ENCODE data around the gene SAT1.
A peak's percentile ranks its signal among the peaks of the same experiment; 100 is the strongest.

Gene SAT1

GRCh38 chrX:23811656-23812055, 28.7 kb downstream of the SAT1 start:
- no peak for DNase-seq

DNA sequence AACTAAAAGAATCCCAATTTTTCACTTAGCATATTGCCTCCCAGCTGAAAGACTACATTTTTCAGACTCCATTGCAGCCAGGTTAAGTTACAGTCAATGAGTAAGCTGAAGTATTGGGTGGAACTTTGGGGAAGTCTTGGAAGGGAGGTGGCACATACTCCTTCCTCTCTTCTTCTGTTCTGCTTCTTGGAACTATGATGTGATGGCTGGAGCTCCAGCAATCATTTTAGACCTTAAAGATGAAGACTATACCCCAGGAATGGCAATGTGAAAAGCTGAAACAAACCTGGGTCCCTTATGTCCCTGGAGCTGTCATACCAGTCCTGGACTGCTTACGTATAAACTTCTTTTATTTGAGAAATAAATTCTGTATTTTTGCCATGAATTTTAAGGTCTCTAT, 30.8 kb downstream of the SAT1 start:
- DNase-seq = no peak

GRCh38 chrX:23815376-23815775, 32.4 kb downstream of the SAT1 start:
- DNase-seq = no peak

- DNase-seq = no peak
Measured at GRCh38 chrX:23816179-23816578, 33.2 kb downstream of the SAT1 start.

GRCh38 chrX:23817979-23818336, 35.0 kb downstream of the SAT1 start:
- DNase-seq = no peak

DNA sequence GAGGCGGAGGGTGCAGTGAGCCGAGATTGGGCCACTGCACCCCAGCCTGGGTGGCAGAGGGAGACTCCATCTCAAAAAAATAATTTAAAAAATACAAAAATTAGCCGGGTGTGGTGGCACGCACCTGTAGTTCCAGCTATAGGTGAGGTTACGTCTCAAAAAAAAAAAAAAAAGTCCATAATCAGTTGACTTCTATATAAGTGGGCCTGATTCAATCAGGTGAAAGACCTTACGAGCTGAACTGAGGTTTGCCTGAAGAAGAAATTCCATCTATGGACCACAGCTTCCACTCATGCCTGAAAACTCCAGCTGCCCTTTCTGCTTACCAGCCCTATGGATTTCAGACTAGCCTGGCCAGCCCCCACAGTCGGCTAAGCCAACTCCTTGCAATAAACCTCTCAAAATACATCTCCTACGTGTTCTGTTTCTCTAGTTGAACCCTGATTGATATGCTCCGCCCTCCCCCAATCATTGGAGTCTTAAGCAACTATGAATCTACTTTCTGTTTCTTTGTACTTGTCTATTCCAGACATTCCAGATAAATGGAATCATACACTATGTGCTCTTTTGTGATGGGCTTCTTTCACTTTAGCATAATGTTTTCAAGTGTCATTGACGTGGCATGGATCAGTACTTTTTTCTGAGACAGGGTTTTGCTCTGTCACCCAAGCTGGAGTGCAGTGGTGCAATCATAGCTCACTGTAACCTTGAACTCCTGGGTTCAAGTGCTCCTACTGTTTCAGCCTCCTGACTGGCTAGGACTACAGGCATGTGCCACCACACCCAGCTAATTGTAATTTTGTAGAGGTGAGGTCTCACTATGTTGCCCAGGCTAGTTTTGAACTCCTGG, 36.6 kb downstream of the SAT1 start:
- DNase-seq = no peak

DNA sequence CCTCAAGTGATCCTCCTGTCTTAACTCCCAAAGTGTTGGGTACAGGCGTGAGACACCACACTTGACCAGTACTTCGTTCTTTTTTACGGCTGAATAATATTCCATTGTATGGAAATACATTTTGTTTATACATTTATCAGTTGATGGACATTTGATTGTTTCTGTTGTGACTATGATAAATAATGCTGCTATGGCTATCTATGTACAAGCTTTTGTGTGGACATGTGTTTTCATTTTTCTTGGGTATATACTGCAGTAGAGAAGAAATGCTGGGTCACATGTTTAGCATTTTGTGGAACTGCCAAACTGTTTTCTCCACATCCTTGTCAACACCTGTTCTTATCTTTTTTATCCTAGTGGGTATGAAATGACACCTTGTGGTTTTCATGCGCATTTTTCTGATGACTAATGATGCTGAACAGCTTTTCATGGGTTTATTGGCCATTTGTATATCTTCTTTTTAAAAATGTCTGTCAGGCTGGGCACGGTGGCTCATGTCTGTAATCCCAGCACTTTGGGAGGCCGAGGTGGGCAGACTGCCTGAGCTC, 37.3 kb downstream of the SAT1 start:
- peak; percentile 43 for DNase-seq

DNA sequence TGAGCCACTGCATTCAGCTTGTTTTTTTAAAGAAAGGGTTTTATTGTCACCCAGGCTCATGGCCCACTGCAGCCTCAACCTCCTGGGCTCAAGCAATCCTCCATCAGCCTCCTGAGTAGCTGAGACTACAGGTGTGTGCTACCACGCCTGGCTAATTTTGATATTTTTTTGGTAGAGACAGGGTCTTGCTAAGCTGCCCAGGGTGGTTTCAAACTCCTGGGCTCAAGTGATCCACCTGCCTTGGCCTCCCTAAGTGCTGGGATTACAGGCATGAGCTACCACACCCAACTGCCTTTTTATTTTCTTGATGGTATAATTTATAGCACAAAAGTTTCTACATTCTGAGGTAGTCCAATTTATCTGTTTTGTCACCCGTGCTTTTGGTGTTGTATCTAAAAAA, 38.9 kb downstream of the SAT1 start:
- no peak for DNase-seq

- no peak for DNase-seq
Measured at GRCh38 chrX:23822397-23822796, 39.4 kb downstream of the SAT1 start.

DNA sequence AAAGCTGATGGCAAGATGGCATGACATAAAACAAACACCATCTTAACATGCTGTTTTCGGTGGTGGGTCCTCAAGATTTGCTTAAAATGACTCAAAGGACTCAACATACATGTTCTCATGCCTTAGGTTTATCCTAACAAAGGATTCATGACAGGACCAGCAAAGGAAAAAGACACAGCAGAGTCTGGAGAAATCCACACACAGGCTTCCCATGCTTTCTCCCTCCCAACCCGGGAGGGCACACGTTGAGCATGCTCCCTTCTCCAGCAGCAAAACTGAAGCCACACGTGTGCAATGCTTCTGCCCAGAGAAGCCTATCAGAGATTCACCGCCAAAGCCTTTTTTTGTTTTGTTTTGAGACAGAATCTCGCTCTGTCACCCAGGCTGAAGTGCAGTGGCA, 39.9 kb downstream of the SAT1 start:
- no peak for DNase-seq

DNA sequence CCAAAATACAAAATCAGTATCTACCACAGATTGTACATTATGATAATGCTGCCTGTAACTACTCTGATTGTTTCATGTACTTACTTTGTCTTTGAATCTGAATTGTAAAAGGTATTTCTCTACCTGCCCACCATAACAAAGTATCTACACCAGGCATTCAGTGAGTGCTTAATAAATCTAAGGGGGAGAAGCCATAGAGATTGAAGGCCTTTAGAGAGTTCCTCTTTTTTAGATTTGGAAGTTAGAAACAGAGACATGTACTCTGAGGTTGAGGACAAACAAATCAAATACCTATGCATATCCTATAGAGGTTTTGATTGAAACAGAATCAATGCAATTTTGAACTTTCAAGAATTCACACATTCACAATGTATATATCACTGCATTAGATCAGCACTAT, 42.7 kb downstream of the SAT1 start:
- DNase-seq = no peak

DNA sequence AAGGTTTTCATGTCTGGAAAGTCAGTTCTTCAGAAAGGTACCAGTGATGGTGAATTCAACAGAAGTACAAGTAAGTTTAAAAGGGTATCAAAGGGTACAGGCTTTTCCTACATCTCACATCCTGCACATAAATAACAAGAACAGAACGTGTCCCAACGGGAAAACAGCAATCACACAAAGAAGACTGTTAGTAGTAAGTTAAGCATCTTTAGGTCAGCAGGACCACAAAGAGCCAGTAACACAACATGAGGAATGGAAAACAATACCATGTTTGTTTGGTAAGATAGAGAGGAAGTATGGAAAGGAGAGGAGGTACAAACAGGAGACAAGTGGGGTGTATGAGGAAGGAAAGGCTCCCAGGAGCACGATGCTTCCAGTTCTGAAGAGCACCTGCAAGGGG, 43.2 kb downstream of the SAT1 start:
- DNase-seq = no peak

DNA sequence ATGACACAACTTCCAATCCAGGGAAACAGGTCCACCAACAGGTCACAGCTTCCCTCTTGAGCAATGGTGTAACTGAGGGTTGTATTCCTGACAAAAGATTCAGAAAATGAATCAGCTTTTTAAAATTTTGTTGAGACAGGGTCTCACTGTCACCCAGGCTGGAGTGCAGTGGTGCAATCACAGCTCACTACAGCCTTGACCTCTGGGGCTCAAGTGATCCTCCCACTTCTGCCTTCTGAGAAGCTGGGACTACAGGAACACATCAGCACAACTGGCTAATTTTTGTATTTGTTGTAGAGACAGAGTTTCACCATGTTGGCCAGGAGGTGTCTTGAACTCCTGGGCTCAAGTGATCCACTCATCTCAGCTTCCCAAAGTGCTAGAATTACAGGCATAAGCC, 43.7 kb downstream of the SAT1 start:
- no peak for DNase-seq

DNA sequence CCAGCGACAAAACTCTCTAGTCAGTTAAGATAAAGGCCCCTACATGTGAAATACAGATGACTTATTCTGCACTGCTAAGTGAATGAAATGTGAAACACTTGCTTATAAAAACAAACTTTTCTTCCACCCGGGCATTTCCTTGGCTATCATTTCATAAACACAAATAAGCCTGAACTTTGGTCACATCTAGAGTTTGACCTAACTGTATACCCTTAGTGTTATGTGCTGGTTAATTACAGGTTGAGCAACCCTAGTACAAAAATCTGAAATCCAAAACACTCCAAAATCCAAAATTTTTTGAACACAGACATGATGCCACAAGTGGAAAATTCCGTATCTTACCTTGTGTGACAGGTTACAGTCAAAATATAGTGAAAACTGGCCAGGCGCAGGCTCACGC, 45.9 kb downstream of the SAT1 start:
- no peak for DNase-seq

DNA sequence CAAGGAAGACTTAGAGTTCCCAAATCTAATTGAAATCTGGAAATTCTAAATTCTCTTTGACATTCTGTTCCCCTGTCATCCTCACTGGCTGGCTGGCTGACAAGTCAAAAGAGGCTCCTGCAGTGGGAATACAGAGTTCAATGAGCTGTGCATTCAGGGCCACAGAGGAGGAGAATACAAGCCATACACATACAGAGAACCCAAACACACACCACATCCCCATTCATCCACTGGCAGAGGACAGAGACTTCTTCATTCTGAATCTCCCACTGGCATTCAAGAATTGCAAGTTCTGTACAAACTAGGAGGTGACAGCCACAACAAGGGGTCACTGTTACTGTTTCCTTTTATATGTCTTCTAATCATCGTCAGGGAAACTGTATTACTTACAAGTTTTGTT, 49.7 kb downstream of the SAT1 start:
- no peak for DNase-seq

Data from activated CD4-positive, alpha-beta T cell treated with anti-CD3 and anti-CD28 coated beads, Interleukin-10, Interleukin-2, amounts not matched to agents 100 ng/mL and 50 ng/mL, durations not matched to agents 16 hours and 8 hours (primary cell).